NAMALWA (cell line): Measurements from ENCODE around the gene NSA2.
"Not testable (repeated sequence)": the region's sequence is repeated elsewhere in the genome, so short reads cannot be mapped to it uniquely, and the experiment has no call there.

ENCODE experiments used
- DNase-seq: peaks from one replicate; pipeline ENCODE4 v3.0.0-alpha.2; 2015; ENCODE audit warnings: low spot score

Gene NSA2

DNA sequence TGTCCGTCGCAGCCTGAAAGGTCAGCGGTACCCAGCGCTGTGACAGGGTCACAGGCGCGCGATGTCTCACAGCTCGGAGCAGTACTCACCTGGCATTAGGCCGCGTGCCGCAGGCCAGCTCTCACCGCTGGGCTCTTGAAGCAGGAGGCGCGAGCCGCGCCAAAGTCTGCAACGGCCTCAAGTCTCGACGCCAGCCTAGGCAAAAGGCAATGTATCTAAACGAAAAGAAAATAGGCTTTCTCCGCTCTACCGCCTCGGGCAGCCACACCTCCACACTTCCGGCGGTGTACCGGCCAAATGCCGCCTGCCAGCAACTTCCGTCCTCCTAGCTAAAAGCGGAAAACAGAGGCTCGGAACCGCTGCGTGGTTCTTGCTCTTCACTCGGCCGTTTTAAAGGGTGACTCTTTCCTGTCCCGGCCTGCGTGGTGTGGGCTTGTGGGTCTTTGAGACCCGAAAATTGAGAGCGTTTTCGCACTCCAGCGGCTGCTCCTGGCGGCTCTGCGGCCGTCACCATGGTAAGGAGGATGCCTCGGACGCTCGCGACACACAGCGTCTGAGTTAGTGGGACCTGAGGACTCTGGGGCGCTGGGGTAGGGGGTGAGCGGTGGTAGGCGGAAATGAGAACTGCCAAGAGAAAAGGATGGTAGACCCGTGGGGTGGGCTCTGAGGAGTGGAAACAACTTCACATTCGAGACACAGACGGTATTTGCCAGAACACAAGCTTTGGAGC is at the start of gene NSA2, which contains the start of gene GFM2:
Gene NSA2, plus strand, starts transcription at position 401 of the 730 bp plus-strand sequence. Its CDS starts 112 bp downstream, at position 513.
Gene GFM2, minus strand, starts transcription at position 269 of the 730 bp plus-strand sequence. CDS start 3,375 bp downstream, outside the sequence.
- DNase-seq: peak; percentile 96

DNA sequence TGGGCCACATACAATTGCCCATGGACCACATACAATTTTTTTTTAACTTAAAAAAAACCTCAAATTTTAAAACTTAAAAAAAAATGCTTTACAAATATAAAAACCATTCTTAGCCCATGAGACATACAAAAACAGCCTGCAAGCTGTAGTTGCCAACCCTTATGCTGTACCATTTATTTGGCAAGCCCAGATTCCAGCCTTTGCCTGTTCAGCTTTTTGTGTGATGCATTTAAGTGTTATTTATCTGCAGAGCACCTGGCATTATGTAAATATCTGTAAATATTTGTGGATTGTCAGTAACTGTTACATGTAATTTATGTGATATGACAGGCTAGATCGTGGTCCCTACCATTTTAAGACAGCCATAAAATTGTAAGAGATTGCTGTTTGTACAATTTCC is 49.5 kb upstream of the NSA2 start:
- no peak for DNase-seq

DNA sequence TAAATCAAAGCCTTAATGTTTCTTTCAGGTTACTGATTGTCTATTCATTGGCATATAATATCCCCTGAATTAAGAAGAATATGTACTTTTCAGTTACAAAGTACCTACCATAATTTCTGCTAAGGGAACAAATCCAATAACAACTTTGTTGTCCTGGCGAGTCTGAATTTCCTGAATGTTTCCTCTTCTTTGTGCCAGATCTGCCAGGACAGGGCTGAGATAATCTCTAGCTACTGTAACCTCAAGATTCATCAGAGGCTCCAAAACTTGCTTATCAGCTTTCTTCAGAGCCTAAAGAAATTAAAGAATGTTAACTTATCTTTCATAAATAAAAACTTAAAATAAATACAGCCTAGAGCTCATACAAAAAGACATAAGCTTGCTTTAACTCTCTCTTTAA is 44.8 kb upstream of the NSA2 start:
- no peak for DNase-seq

DNA sequence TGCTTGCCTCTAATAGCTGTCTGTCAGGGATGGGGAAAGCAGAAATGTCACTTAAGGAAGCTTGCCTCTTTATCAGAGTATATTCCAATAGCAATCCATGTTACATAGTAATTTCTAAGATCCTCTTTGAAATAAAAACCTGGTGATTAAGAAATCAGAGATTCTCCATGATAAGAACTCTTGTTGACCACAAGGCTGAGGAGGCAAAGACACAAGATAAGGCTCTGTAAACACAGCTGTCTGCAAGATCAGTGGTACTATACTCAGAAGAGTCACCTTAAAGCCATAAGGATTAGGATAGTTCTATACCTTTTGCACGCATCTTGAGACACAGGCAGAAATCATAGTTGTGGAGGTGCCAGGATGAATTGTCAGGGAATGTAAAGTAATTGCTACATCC is 41.7 kb upstream of the NSA2 start:
- no peak for DNase-seq

DNA sequence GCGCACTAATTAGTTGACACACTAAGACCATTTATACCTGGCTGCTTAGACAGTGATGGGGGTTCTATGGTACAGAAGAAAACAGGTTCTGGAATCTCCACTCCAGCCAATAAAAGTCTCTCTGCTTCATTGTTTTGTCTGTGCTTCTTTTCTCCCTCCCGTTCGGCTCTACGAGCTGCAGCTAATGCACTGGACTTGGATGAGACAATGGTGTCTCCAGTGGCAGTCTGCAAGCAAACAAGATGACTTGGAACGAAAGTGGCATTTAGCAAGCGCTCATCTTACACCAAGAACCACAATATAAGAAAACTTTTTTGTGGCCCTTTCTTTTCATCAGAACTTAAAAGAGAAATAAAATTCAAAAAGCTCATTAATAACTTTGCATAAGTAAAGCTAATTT is 30.3 kb upstream of the NSA2 start:
- no peak for DNase-seq

DNA sequence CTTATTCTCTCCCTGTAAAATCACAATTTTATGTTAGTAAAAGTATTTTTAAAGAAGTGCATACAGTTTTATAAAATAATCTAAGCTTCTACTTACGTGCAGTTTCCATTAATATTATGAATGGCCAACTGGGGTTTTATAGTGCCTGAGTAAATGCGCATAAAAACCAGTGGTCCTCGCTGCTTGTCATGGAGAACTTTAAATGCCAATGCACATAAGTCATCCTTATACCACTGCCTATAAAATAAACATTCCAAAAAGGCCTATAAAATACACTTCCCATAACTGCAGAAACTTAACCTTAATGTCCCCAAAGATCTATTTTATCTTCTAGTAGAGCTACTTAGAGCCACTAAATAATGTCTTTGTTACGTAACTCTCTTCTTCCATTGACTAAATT is 28.6 kb upstream of the NSA2 start:
- DNase-seq: no peak

DNA sequence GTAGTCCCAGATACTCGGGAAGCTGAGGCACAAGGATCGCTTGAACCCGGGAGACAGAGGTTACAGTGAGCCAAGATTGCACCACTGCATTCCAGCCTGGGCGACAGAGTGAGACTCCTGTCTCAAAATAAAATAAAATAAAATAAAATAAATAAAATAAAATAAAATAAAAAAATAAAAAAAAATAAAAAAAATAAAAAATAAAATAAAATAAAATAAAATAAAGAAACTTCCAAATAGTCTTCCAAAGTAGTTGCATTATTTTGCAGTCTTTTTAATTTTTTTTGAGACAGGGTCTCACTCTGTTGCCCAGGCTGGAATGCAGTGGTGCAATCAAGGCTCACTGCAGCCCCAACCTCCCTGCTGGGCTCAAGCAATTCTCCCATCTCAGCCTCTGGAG is 18.3 kb upstream of the NSA2 start:
- not testable (repeated sequence) for DNase-seq

DNA sequence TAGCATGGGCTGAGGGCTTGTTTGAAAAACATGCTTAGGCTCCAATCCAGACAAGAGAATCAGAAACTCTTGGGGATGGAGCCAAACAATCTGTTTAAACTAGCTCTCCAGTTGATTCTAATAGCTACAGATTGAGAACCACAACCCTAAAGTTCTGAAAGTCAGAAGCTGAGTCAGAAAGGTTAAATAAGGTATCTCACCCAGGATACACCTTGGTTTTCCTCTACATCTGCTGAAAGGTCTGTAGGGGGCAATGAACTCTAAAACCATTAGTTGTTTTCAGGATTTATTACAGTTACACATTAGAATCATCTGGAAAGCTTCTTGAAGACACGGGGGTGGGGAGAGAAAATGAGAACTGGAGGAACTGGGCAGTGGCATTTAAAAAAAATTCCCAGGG is 5.8 kb upstream of the NSA2 start:
- DNase-seq: no peak

DNA sequence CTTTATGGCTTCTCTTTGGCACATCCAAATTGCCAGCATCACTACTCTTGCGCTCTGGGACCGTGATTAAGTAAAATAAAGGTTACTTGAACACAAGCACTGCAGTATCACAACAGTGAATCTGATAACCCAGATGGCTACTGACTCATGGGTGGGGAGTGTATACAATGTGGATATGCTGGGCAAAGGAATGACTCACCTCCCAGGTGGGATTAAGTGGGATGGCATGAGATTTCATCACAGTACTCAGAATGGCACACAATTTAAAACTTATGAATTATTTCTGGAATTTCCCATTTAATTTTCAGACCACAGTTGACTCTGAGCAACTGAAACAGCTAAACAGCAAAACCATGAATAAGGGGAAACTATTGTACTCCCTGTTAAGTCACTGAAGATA is 4.5 kb upstream of the NSA2 start:
- DNase-seq: no peak

DNA sequence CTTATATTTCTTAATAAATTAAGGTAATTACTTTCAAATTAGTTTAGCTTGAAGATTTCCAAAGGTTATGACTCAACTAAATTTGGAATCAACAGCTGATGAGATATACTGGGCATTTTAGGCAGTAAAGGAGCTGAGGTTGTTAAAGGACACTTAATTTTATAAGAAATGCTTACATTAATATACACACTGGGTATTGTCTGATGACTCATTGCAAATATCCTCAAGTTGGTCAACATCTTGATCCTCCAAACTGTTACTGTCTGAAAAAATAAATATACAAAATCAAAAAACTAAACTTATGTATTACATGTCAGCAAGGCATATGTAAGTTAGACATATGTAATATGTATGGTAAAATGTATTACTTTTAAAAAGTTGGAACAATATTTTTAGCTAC is 3.5 kb upstream of the NSA2 start:
- DNase-seq: no peak

DNA sequence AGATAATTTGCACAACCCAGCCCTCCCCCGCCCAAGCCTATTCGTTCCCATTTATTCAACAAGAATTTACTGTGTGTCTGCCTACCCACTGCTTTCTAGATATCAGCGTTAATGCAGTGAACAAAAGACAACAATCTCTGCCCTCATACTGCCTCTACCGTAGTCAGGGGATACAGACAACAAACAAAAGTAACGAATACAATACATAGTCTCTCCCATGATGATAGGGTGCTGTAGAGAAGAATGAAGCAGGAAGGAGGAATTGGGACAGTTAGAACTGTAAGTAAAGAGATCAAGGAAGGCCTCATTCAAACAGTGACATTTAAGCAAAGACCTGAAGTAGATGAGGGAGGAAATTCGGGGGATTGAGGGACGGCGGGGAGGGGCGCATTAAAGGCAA is 1.8 kb upstream of the NSA2 start:
- peak; percentile 4 for DNase-seq

DNA sequence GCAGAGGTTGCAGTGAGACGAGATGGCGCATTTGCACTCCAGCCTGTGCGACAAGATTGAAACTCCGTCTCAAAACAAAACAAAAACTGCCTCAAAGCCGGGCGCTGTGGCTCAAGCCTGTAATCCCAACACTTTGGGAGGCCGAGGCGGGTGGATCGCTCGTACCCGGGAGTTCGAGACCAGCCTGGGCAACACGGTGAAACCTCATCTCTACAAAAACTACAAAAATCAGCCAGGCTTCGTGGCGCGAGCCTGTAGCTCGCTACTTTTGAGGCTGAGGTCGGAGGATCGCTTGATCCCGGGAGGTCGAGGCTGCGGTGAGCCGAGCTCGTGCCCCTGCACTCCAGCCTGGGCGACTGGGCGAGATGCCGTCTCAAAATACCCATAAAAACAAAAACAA is 1.1 kb upstream of the NSA2 start:
- no peak for DNase-seq

DNA sequence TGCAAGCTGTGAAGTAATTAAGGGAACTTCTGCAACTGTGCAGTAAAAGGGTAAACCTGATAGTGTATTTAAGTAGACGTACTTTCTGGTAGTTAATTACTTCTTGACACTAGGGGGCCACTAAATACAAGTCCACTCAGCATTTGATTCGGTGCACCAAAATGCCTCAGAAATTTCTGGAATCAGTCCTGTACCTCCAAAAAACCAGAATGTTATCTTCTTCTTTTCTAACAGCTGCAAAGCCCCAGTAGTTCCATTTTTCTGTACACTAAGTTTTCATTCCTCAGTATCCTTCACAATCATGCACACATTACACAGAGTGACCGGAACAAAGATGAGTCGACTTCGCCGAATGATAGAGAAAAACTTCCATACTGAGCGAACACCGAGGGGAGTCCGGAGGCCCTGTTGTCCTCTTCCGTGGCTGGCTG is 616 bp upstream of the NSA2 start:
- peak; percentile 79 for DNase-seq

DNA sequence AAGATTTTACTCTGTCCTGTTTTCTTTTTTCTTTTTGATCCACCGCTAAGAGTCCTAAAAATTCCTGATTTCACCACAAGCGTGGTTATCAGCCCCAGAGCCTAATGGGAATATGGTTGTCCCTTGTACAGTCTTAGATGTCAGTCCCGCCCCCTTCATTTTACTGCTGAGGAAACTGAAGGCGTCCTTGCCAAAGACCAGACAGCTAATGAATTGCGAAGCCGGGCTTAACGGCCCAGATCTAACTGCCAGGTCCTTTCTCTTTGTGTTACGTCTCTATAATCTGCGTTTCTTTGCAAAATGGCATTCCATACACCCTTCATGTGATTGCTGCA is 497 bp downstream of the NSA2 start:
- peak; percentile 69 for DNase-seq

DNA sequence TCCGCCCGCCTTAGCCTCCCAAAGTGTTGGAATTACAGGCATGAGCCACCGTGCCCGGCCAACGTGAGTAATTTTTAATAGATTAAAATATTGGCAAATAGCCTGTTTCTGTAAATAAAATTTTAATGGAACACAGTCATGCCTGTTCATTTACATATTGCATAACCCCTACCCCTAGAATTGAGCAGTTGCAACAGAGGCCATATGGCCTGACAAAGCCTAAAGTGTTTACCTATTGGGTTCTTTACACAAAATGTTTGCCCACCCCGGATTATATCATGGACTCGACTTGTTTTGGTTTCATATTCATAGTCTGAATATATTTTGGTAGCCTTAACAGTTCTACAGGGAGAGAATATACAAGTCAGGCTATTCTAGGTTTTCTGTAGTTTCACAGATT is 5.3 kb downstream of the NSA2 start:
- DNase-seq: no peak

DNA sequence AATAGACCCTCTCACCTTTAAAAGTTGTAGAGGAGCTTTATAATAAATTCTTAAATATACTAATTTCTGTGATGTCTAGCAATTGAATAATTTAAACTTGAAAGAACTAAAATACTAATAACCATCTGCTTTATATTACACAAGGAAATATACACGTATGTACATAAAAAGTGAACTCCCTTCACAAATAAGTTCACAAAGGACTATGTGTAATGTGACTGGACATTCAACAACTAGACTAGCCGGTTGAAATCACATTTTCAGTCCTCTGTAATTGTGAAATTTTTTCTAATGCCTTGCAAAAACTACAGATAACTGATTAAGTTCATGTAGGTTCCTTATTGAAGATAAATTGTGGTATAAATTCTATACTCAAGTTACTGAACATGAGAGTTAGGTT is 11.6 kb downstream of the NSA2 start:
- no peak for DNase-seq

DNA sequence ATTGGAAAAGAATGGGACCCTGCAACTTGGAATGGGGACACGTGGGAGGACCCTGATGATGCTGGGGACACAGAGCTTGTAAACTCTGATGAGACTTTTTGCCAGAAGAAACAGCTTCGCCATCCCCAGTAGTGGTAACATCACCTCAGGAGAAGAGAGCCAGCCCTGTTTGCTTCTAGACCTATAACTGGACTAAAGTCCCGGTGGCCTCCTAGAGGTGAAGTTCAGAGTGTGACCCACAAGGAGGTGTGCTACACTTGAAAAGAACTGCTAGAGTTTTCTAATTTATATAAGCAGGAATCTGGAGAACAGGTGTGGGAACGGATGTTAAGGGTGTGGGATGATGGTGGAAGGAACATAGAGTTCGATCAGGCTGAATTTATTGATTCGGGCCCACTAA is 19.8 kb downstream of the NSA2 start:
- no peak for DNase-seq

DNA sequence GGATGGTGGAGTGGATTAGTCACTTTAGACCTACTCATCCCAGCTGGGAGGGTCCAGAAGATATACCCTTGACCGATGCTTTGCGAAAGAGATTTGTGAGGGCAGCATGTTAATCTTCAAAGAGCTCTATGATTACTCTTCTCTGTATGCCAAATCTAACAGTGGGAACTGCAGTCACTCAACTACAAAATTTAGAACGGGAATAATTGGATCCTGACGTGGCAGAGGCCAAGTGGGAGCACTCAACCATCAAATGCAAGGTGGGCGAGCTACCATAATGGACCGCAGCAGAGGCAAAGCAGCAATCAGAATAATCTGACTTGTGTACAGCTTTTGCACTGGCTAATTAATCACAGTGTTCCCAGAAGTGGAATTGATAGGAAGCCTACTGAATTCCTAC is 20.4 kb downstream of the NSA2 start:
- DNase-seq: no peak

DNA sequence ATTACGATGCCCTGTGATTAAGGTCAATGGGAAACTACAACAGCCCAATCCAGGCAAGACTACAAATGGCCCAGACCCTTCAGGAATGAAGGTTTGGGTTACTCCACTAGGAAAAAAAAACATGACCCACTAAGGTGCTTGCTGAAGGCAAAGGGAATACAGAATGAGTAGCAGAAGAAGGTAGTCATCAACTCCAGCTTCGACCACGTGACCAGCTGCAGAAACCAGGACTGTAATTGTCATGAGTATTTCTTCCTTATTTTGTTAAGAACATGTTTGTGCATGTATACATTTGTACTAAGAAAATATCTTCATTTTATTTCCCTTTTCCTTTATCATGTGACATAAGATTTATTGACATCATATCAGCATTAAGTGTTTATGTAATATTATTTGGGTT is 24.6 kb downstream of the NSA2 start:
- not testable (repeated sequence) for DNase-seq

DNA sequence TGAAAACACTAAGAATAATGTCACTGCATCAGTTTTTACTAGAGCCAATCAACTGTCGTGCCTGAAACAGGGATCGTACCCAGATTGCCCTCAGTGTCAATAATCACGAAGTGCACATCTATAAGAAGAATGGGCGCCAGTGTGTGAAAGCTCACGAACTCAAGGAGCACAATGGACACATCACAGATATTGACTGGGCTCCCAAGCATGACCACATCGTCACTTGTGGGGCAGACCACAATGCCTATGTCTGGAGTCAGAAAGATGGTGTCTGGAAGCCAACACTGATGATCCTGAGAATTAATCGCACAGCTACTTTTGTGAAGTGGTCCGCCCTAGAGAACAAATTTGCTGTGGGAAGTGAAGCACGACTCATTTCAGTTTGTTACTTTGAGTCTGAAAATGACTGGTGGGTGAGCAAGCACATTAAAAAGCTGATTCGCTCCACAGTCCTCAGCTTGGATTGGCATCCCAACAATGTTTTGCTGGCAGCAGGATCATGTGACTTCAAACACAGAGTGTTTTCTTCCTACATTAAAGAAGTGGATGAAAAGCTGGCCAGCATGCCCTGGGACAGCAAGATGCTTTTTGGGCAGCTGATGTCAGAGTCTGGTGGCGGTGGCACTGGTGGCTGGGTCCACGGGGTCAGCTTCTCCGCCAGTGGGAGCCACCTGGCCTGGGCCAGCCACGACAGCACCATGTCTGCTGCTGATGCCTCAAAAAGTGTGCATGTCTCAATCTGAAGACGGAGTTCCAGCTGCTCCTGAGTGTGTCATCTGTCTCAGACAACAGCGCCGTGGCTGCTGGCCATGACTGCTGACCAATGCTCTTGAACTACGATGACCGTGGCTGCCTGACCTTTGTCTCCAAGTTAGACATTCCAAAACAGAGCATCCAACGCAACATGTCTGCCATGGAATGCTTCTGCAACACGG is 32.2 kb downstream of the NSA2 start:
- no peak for DNase-seq

DNA sequence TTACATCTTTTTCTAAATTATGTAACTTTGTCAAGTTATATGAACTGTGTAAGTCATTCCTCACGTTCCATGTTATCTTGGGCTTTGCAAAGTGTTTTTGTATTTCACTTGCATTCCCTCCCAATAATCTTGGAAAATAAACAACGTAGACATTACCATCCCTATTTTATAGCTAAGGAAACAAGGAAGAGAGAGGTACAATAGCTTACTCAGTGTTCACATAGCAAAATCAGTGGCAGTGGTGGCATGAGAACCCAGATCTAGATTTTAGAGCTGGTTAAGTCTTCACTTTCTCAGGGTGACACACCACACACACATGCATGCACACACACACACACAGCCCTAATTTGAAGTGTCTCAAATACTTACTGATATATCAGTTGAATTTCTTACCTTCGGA is 34.1 kb downstream of the NSA2 start:
- DNase-seq: no peak

DNA sequence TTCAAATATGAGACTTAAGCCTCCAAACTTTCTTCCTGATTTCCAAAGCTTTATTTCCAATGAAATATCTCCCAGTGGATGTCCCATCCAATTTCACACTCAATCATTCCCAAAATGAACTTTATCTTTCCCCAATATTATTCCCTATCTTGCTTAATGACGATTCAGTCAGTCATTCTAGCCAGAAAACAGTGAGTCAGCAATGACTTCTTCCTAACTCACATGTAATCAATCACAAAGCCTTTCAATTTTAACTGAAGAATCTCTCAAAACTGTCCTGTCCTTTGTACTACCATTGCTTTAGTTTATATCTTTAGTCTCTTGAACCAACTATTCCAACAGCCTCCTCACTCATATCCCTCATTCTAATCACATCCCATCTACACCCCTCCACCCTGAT is 34.9 kb downstream of the NSA2 start:
- DNase-seq: no peak

DNA sequence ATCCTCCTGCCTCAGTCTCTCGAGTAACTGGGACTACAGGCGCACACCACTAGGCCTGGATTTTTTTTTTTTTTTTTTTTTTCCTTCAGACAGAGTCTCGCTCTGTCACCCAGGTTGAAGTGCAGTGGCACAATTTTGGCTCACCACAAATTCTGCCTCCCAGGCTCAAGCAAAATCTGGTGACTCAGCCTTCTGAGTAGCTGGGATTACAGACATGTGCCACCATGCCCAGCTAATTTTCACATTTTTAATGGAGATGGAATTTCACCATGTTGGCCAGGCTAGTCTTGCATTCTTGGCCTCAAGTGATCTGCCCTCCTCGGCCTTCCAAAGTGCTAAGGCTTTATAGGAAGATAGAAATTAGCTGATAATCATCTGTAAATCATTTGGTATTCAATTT is 43.9 kb downstream of the NSA2 start:
- no peak for DNase-seq
